Body of pancreas (tissue), 4 donors: Measurements from ENCODE around the gene VWCE.

Source experiments
- CTCF ChIP-seq, 7 experiments: fragments of 450-650 bp in 4 of 7; fragments of 200-600 bp in 3 of 7; sonication (generic) in 3 of 7; IDR thresholded peaks; one replicate each; pipeline ENCODE4 v1.5.1; 2016 to 2019; ENCODE audit warnings: antibody characterized with exemption in 7 of 7
- POLR2A ChIP-seq, 3 donors: fragments of 450-650 bp; IDR thresholded peaks; one replicate each; pipeline ENCODE4 v1.6.1; 2016; ENCODE audit warnings: antibody characterized with exemption in 3 of 3, mild to moderate bottlenecking in 2 of 3

- TF ChIP-seq CTCF (IDR thresholded peaks at IDR 0.05) (no peak), POLR2A (IDR thresholded peaks at IDR 0.05) (no peak)
Observed at GRCh38 chr11:61287338-61287977, 7.7 kb downstream of the VWCE start.
